ENCODE results near the gene ALPL.

- TF ChIP-seq, protein P1, sequence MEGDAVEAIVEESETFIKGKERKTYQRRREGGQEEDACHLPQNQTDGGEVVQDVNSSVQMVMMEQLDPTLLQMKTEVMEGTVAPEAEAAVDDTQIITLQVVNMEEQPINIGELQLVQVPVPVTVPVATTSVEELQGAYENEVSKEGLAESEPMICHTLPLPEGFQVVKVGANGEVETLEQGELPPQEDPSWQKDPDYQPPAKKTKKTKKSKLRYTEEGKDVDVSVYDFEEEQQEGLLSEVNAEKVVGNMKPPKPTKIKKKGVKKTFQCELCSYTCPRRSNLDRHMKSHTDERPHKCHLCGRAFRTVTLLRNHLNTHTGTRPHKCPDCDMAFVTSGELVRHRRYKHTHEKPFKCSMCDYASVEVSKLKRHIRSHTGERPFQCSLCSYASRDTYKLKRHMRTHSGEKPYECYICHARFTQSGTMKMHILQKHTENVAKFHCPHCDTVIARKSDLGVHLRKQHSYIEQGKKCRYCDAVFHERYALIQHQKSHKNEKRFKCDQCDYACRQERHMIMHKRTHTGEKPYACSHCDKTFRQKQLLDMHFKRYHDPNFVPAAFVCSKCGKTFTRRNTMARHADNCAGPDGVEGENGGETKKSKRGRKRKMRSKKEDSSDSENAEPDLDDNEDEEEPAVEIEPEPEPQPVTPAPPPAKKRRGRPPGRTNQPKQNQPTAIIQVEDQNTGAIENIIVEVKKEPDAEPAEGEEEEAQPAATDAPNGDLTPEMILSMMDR (conservative IDR thresholded peaks at IDR 0.05) = no peak
- TF ChIP-seq EZH2 (IDR thresholded peaks at IDR 0.05; ENCODE audit: low read depth) = no peak
Measured at GRCh38 chr1:21610989-21611785, 102.0 kb downstream of the ALPL start.
